HTR-8/SVneo (cell line): ENCODE measurements around the gene KANSL1L.
"Not testable (repeated sequence)": the region's sequence is repeated elsewhere in the genome, so short reads cannot be mapped to it uniquely, and the experiment has no call there.

Experiments used
- DNase-seq: peaks from one replicate; pipeline ENCODE4 v3.0.0; 2011; ENCODE audit warnings: low spot score, mixed read lengths; ENCODE audit not compliant: insufficient read length
- FAIRE-seq: peaks from 2 replicates; lab custom pipeline; 2011; peaks lifted over from hg19 to GRCh38; lab: Jason Lieb, UNC

KANSL1L gene

GRCh38 chr2:210179351-210179990 lies 8.3 kb upstream of the KANSL1L start:
- no peak for DNase-seq
- FAIRE-seq: no peak

DNA sequence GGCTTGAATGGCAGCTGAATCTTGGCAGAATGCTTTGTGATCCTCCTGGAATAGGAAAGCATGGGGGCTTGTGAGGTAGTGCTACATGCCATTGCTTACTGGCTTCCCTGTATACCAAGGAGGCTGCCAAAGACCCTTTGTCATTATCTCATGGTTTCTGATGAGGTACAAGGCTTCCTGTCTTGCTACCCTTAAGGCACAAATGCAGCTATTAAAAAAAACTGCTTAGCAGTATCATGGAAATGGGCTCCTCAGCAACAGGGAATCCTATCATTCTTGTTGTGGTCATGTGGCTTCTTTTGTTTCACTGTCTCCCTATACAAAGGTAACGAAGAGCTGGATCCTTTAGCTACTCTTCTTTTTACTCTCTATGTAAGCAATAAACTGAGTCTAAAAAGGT lies 6.6 kb upstream of the KANSL1L start:
- DNase-seq: no peak
- no peak for FAIRE-seq

- not testable (repeated sequence) for DNase-seq, FAIRE-seq
These were observed 5.9 kb upstream of the KANSL1L start for GRCh38 chr2:210177115-210177514.

DNA sequence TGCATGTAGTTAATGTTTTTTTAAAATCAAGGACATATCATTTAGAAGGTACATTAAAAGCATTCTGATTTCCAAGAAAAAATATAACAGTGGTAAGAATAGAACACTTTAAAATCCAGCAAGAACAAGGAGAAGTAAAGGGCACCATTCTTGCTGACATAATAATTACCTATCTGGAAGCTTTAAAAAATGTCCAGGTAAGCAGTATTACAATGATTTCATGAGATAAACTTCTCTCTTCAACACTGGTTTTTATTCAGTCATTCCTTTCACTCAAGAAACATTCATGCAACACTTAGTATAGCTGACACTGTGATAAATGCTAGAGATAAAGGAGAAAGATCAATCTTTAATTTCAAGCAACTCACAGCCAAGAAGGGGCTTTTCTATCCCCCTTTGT lies 2.9 kb upstream of the KANSL1L start:
- FAIRE-seq (no peak), DNase-seq (no peak)

GRCh38 chr2:210172219-210172575 lies 988 bp upstream of the KANSL1L start:
- DNase-seq (no peak), FAIRE-seq (no peak)

DNA sequence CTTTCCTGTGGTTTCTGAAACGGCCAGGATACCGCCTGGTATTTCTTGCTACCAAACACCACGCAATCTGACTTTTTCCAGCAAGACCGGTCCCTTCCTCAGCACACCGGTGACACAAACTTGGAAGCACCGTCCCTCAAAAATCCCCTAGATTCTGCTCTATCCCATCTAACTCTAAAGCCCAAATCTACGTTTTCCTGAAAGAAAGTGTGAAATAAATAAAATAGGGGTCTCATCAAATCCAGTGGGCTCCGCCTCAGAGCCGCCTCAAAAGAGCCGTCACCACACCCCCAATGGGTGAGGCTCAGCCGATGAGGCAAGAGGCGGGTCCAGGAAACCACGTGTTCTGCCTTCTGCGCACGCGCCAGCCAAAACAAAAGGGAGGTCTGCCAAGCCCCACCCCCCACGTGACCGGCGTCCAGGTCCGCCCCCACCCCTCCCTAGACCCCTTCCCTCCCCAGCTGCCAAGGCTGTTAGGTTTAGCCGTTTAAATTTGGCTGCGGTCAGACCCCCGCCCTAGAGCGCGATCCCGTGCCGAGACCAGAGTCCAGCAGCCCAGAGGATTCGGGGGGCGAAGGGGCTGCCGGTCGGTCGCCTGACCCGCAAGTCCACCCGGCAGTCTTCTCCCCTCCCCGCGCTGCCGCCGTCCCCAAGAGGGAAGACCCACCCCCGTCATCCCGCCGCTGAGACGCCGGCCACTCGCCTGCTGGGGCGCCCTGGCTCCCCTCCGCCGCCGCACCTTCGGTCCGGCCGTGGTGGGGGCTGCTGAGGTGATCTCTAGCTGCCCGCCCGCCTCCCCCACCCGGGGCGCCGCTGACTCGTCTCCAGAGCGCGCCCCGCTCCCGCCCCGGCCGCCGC lies 534 bp downstream of the KANSL1L start:
- FAIRE-seq (peak; percentile 72), DNase-seq (peak; percentile 83)

DNA sequence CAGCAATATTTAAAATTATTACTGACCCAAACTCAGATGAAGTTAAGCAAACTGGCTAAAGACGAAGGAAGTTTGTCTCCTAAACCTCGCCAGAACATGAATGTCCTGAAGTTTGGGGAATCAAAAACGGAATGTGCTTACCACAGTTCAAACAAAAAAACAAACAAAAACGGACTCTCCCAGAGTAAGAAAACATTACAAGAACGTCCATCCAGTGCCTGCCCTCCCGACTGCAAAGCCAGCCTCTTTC lies 1.1 kb downstream of the KANSL1L start:
- no peak for DNase-seq

DNA sequence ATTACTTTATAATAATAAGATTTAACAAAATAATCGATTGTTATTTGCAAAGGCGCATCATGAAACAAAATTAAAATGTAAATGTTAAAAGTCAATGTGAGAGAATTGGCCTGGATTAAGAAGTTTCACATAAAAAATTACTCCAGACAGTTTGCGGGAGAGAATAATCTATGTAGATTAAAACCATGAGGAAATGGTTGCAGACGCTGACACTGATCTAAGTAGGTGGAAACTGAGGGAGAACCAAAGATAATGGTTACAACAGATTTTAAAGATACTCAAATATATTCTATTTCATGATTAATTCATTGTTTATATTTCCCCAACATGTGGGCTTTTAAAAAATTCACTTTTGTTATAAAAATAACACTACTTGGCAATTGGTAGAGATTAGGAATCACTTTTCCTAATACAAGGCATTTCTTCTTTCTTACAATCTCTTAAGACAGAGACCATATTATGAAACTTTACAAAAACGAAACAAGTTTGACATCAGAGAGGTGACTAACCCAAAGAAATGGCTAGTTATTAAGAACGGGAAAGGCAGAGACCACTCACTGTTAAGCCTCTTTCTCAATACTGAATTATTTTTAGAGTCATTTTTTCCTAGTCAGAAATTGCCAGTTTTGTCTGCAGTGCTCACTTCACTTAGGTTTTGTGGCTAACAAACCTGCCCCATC lies 1.6 kb downstream of the KANSL1L start:
- FAIRE-seq: no peak
- DNase-seq: peak; percentile 2

More for the DNA sequence above, 1.1 kb downstream of the KANSL1L start:
- FAIRE-seq: no peak

DNA sequence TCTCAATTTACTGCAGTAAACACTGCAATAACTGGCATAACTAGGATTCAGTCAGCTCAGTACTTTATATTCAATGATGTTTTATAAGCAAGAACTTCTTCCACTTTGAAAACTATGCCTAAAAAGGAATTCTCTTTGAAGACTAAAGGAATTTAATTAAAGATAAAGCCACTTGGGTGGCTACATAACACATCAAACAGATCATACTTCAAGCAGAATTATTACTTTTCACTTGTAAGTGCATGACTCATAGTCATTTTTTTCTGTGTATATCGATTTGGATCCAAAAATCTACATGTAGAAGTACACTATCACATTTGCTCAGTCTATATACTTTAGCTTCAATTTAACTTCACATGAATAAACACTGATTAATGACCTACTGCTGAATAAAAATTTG lies 4.0 kb downstream of the KANSL1L start:
- DNase-seq: peak; percentile 7
- FAIRE-seq: no peak

- no peak for DNase-seq
These were observed 8.6 kb downstream of the KANSL1L start for GRCh38 chr2:210162466-210163124.

DNA sequence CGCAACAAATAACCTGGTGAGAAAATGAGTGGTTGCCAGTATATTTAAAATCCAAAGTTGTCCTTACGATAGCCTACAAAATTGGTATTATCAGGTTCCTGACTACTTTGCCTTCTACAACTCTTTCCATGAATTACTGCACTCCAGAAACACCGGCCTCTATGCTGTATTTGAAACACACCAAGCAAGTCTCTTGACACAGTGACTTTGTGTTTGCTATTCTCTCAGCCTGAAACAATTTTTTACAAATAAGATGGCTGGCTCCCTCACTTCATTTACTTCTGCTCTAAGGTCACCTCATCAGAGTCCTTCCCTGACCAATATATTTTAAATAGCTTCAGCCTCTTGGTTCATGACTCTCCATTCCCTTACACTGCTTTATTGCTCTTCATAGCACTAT lies 12.2 kb downstream of the KANSL1L start:
- no peak for FAIRE-seq

More at GRCh38 chr2:210162466-210163124, 8.6 kb downstream of the KANSL1L start:
- FAIRE-seq: no peak

GRCh38 chr2:210158236-210158635 lies 13.0 kb downstream of the KANSL1L start:
- no peak for DNase-seq
- FAIRE-seq: no peak

More for the DNA sequence above, 12.2 kb downstream of the KANSL1L start:
- DNase-seq: no peak

- FAIRE-seq: no peak
- no peak for DNase-seq
These were observed 13.7 kb downstream of the KANSL1L start for GRCh38 chr2:210157526-210157925.

DNA sequence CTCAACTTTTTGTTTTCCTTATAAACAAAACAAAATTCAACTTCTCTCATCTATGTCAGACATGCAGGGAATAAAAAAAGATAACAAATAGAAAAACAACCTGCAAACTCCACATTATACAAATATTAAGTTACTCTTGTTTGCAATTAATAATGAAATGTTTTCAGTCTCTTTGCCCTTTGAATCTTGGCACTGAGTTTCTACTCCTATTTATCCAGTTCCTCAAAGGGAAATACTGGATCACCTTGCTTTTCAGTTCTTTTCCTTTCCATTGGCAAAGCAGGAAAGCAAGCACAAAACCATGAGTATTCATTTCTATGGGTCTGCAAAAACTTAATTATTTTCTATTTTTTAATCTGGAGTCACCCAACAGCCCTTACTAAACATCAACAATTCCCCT lies 23.6 kb downstream of the KANSL1L start:
- DNase-seq: no peak
- FAIRE-seq: no peak

DNA sequence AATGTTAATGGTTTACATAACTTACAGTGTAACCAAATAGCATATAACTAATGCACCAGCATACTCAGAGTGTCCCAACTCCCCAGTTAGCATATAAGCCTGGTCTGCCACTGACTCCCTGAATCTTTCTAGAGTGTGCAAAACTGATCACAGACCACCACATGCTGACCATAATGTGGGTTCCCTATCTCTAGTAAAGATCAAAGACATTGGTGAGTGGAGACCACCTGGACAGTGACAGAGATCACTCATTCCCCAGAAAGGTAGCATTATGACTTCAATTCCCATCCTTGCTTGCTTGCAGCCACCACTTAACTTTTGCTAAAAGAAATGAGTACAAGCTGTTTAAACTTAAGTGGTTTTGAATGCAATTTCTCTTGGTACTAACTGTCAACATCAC lies 39.0 kb downstream of the KANSL1L start:
- FAIRE-seq: no peak
- no peak for DNase-seq

DNA sequence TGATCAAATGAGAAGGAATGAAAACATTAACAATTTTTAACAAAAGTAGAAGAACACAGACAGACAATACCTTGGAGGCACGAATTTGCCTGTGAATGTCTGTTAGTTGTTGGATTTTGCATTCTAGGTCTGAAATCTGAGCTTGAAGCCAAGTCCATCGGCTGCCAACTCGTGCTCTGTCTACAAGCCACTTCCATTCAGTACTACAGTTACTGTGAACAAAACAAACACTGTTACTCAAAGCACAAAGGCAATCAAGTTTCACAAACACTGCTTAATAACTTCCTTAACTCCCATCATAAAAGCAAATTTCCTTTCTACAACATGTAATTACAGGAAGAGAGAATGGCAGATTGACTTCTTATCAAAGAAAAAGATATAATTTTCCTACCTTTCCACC lies 42.2 kb downstream of the KANSL1L start:
- no peak for FAIRE-seq

DNA sequence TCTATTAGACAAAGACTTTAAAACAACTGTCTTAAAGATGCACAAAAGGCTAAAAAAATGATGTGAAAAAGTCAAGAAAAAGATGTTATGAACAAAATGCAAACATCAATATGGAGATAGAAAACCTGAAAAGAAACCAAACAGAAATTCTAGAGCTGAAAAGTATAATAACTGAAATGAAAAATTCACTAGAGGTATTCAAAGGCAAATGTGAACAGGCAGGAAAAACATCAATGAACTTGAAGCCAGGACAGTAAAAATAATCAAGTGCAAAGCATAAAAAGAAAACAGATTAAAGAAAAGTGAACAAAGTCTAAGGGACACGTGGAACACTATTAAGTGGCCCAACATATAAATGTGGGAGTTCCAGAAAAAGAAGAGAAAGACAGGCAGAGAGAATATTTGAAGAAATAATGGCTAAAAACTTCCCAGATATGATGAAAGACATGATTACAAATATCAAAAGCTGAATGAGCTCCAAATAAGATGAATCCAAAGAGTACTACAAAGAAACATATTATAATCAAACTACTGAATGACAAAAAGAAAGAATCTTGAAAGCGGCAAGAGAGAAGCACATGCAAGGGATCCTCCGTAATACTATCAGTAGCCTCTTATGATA lies 57.5 kb downstream of the KANSL1L start:
- DNase-seq: no peak
- no peak for FAIRE-seq

More for the DNA sequence above, 42.2 kb downstream of the KANSL1L start:
- no peak for DNase-seq

GRCh38 chr2:210112871-210113270 lies 58.3 kb downstream of the KANSL1L start:
- DNase-seq (no peak), FAIRE-seq (no peak)

- DNase-seq: no peak
- FAIRE-seq: peak; percentile 4
These were observed 71.3 kb downstream of the KANSL1L start for GRCh38 chr2:210099940-210100339.

DNA sequence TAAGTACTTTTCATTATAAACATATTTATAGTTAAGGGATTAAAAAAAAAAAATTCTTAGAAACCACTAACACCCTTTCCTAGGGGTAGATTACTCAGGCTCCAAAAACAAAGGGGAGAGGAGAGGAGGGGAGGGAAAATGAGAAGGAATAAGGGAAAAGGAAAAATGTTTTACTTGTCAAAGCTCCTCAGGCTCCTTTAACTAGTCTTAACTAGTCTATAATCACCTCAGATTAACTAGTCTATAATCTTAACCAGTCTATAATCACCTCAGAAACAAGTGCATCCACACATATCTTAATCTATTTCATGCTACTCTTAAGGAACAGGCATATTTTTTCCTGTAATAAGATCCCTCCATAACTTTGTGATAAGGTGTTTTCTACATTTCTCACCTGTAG lies 76.4 kb downstream of the KANSL1L start:
- no peak for DNase-seq
- FAIRE-seq: no peak
